Neural cell (in vitro differentiated cells): ENCODE data around the gene PLD5. TPM values are rescaled to one million over a fixed set of nuclear protein-coding genes. Genes with fewer than 3 reads are reported as not detected.

Source experiments
- H2AFZ ChIP-seq: fragments of 200-600, 300-800 bp; sonication (generic), shearing (Covaris generic); 2 replicates; pipeline ENCODE4 v1.6.0; 2014; ENCODE audit warnings: low read depth, mild to moderate bottlenecking, antibody characterized with exemption, low read length, moderate library complexity
- H3F3A ChIP-seq: fragments of 200-600 bp; shearing (Covaris generic); 2 replicates; pipeline ENCODE4 v1.6.1; 2016; ENCODE audit warnings: mild to moderate bottlenecking, moderate library complexity, mixed read lengths, antibody characterized with exemption, low read length; ENCODE audit not compliant: insufficient read depth, poor library complexity, severe bottlenecking
- H3K27ac ChIP-seq: fragments of 200-600, 300-800 bp; sonication (generic), shearing (Covaris generic); 2 replicates; pipeline ENCODE4 v1.5.1; 2014; ENCODE audit warnings: mild to moderate bottlenecking, low read length, moderate library complexity
- H3K27me3 ChIP-seq: fragments of 300-800, 200-600 bp; sonication (generic), shearing (Covaris generic); 2 replicates; pipeline ENCODE4 v1.6.0; 2014; ENCODE audit warnings: mild to moderate bottlenecking, low read depth, low read length, moderate library complexity; ENCODE audit not compliant: insufficient read depth
- H3K36me3 ChIP-seq: fragments of 300-800, 200-600 bp; sonication (generic), shearing (Covaris generic); 2 replicates; pipeline ENCODE4 v1.5.1; 2014; ENCODE audit warnings: mild to moderate bottlenecking, antibody characterized with exemption, low read length, moderate library complexity; ENCODE audit not compliant: insufficient read depth
- H3K4me2 ChIP-seq: fragments of 300-800, 200-600 bp; sonication (generic), shearing (Covaris generic); 2 replicates; pipeline ENCODE4 v1.6.0; 2014; ENCODE audit warnings: mild to moderate bottlenecking, low read length
- H3K4me3 ChIP-seq: fragments of 300-800, 200-600 bp; sonication (generic), shearing (Covaris generic); 2 replicates; pipeline ENCODE4 v1.5.1; 2014; ENCODE audit warnings: mild to moderate bottlenecking, low read length, moderate library complexity
- H3K79me2 ChIP-seq: fragments of 200-600 bp; shearing (Covaris generic); replicated peaks from 2 replicates; pipeline ENCODE4 v1.6.0; 2014; ENCODE audit warnings: mild to moderate bottlenecking, low read length, moderate library complexity; ENCODE audit not compliant: insufficient read depth
- H3K9ac ChIP-seq: fragments of 300-800, 200-600 bp; sonication (generic), shearing (Covaris generic); 2 replicates; pipeline ENCODE4 v1.6.1; 2016; ENCODE audit warnings: mild to moderate bottlenecking, low read length, mixed read lengths
- H3K9me2 ChIP-seq: fragments of 200-600 bp; shearing (Covaris generic); 2 replicates; pipeline ENCODE4 v1.6.1; 2016; ENCODE audit warnings: mild to moderate bottlenecking, low read length, mixed read lengths; ENCODE audit not compliant: insufficient read depth
- H3K9me3 ChIP-seq: fragments of 200-600, 300-800 bp; sonication (generic), shearing (Covaris generic); 2 replicates; pipeline ENCODE4 v1.6.1; 2016; ENCODE audit warnings: mild to moderate bottlenecking, mixed run types, low read length, moderate library complexity, mixed read lengths
- H4K20me1 ChIP-seq: fragments of 200-600 bp; shearing (Covaris generic); 2 replicates; pipeline ENCODE4 v1.6.1; 2016; ENCODE audit warnings: mild to moderate bottlenecking, mixed run types; ENCODE audit not compliant: insufficient read depth
- EP300 ChIP-seq: fragments of 450-650 bp; conservative IDR thresholded peaks from 2 replicates; pipeline ENCODE4 v1.6.1; 2014; ENCODE audit warnings: antibody characterized with exemption, mild to moderate bottlenecking, moderate library complexity; ENCODE audit not compliant: poor library complexity, severe bottlenecking
- EZH2 ChIP-seq: fragments of 200-600, 300-800 bp; shearing (Covaris generic), sonication (generic); IDR thresholded peaks from 2 replicates; pipeline ENCODE4 v1.6.1; 2014; ENCODE audit warnings: antibody characterized with exemption, low read length, borderline replicate concordance, mild to moderate bottlenecking; ENCODE audit not compliant: insufficient read depth, poor library complexity, severe bottlenecking
- MXI1 ChIP-seq: fragments of 450-650 bp; conservative IDR thresholded peaks from 2 replicates; pipeline ENCODE4 v1.6.1; 2014; ENCODE audit warnings: antibody characterized with exemption, mild to moderate bottlenecking; ENCODE audit not compliant: poor library complexity, severe bottlenecking
- POLR2AphosphoS5 ChIP-seq: IDR thresholded peaks from 2 replicates; pipeline ENCODE4 v1.6.1; 2012
- RAD21 ChIP-seq: fragments of 450-650 bp; conservative IDR thresholded peaks from 2 replicates; pipeline ENCODE4 v1.6.1; 2014; ENCODE audit warnings: antibody characterized with exemption, mild to moderate bottlenecking, moderate library complexity
- SMC3 ChIP-seq: fragments of 450-650 bp; conservative IDR thresholded peaks from 2 replicates; pipeline ENCODE4 v1.6.1; 2014; ENCODE audit warnings: antibody characterized with exemption, mild to moderate bottlenecking, moderate library complexity; ENCODE audit not compliant: poor library complexity
- TAF1 ChIP-seq: IDR thresholded peaks from 2 replicates; pipeline ENCODE4 v1.6.1; 2012; ENCODE audit warnings: low read depth
- polyA plus RNA-seq: library from polyadenylated mRNA; depleted of rRNA; stranded (reverse); fragments of >200 nt; gene quantifications from 2 replicates; pipeline ENCODE4 v1.2.3, GENCODE V29; 2014
- TF ChIP-seq, protein P1 (sequence below): fragments of 450-650 bp; IDR thresholded peaks from 2 replicates; pipeline ENCODE4 v1.5.1; 2014; ENCODE audit warnings: antibody characterized with exemption, mild to moderate bottlenecking, moderate library complexity; ENCODE audit not compliant: poor library complexity, severe bottlenecking
- TF ChIP-seq, protein P2 (sequence below): IDR thresholded peaks from 2 replicates; pipeline ENCODE4 v1.6.1; 2012; ENCODE audit warnings: borderline replicate concordance

The PLD5 gene
- polyA plus RNA-seq, 1 donor from 2014 or later = 0.64 TPM

DNA sequence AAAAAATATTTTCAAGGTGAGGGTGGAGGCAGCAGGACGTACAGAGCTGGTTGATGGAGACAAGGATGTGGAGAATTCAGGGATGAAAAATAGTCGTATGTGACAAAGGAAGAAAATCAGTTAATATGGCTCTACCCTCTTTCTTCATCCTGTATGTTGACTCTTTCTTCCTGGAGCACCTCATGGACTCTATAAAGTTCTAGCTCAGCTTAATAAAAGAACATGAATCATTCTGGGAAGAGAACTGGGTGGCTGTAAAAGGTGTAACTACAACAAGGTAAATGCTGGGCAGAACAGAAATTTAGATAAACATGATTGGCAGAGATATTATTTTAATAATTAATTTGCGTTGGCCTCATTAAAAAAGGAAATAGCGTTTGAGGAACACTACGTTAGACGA is 283.8 kb downstream of the PLD5 start:
- Histone ChIP-seq H3K4me3 (no peak overlapping the region), H2AFZ (no peak overlapping the region), H3K4me2 (no peak overlapping the region), H3K9ac (no peak overlapping the region), H3F3A (no peaks in the 10 kb centered on the region), H3K9me3 (peaks cover 4% of the 10 kb centered on the region), H3K27me3 (no peaks in the 10 kb centered on the region), H4K20me1 (no peaks in the 10 kb centered on the region), H3K27ac (no peak overlapping the region), H3K79me2 (no peaks in the 10 kb centered on the region), H3K36me3 (no peaks in the 10 kb centered on the region), H3K9me2 (no peaks in the 10 kb centered on the region)
- no peak for TF ChIP-seq MXI1
- TF ChIP-seq POLR2AphosphoS5 = no peak
- TF ChIP-seq EZH2 = no peak
- TF ChIP-seq TAF1 = no peak
- TF ChIP-seq EP300 = no peak
- TF ChIP-seq, protein P1, sequence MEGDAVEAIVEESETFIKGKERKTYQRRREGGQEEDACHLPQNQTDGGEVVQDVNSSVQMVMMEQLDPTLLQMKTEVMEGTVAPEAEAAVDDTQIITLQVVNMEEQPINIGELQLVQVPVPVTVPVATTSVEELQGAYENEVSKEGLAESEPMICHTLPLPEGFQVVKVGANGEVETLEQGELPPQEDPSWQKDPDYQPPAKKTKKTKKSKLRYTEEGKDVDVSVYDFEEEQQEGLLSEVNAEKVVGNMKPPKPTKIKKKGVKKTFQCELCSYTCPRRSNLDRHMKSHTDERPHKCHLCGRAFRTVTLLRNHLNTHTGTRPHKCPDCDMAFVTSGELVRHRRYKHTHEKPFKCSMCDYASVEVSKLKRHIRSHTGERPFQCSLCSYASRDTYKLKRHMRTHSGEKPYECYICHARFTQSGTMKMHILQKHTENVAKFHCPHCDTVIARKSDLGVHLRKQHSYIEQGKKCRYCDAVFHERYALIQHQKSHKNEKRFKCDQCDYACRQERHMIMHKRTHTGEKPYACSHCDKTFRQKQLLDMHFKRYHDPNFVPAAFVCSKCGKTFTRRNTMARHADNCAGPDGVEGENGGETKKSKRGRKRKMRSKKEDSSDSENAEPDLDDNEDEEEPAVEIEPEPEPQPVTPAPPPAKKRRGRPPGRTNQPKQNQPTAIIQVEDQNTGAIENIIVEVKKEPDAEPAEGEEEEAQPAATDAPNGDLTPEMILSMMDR = no peak
- no peak for TF ChIP-seq SMC3
- TF ChIP-seq RAD21 = no peak
- TF ChIP-seq, protein P2, sequence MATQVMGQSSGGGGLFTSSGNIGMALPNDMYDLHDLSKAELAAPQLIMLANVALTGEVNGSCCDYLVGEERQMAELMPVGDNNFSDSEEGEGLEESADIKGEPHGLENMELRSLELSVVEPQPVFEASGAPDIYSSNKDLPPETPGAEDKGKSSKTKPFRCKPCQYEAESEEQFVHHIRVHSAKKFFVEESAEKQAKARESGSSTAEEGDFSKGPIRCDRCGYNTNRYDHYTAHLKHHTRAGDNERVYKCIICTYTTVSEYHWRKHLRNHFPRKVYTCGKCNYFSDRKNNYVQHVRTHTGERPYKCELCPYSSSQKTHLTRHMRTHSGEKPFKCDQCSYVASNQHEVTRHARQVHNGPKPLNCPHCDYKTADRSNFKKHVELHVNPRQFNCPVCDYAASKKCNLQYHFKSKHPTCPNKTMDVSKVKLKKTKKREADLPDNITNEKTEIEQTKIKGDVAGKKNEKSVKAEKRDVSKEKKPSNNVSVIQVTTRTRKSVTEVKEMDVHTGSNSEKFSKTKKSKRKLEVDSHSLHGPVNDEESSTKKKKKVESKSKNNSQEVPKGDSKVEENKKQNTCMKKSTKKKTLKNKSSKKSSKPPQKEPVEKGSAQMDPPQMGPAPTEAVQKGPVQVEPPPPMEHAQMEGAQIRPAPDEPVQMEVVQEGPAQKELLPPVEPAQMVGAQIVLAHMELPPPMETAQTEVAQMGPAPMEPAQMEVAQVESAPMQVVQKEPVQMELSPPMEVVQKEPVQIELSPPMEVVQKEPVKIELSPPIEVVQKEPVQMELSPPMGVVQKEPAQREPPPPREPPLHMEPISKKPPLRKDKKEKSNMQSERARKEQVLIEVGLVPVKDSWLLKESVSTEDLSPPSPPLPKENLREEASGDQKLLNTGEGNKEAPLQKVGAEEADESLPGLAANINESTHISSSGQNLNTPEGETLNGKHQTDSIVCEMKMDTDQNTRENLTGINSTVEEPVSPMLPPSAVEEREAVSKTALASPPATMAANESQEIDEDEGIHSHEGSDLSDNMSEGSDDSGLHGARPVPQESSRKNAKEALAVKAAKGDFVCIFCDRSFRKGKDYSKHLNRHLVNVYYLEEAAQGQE = no peak

DNA sequence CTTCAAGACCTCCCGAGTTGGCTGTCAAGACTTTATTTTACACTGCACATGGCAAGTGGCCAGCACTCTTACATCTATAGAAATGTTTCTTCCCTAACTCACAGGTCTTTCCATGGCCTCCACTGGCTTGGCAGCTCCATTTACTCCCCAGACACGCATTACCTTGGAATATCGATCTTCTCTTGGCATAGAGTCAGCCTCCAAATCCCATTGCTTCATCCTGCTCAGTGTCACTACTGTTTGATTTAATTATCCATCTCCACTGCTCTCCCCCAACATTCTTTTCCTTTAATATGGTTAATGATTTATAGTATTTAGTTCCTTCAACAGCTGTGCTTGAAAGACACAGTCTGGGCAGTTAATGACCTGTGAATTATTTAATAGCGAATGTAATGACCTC is 284.4 kb downstream of the PLD5 start:
- Histone ChIP-seq H4K20me1 (no peaks in the 10 kb centered on the region), H2AFZ (no peak overlapping the region), H3K36me3 (no peaks in the 10 kb centered on the region), H3K9me2 (no peaks in the 10 kb centered on the region), H3K27ac (no peak overlapping the region), H3K4me2 (no peak overlapping the region), H3F3A (no peaks in the 10 kb centered on the region), H3K9me3 (peaks cover 4% of the 10 kb centered on the region), H3K79me2 (no peaks in the 10 kb centered on the region), H3K27me3 (no peaks in the 10 kb centered on the region), H3K9ac (no peak overlapping the region), H3K4me3 (no peak overlapping the region)
- TF ChIP-seq, protein P2 = no peak
- TF ChIP-seq SMC3 (no peak), TAF1 (no peak), EZH2 (no peak), EP300 (no peak), MXI1 (no peak), POLR2AphosphoS5 (no peak), RAD21 (no peak)
- TF ChIP-seq, protein P1 = no peak
